NCI-H2081 (cell line): ENCODE data around the gene FBXO8.
A peak's percentile ranks its signal among the peaks of the same experiment; 100 is the strongest.
"Not testable (repeated sequence)": the region's sequence is repeated elsewhere in the genome, so short reads cannot be mapped to it uniquely, and the experiment has no call there.

Source experiments
- DNase-seq, 2 experiments: peaks; one replicate each; lab custom pipeline; 2025; lab: John Stamatoyannopoulos, UW

Gene FBXO8

DNA sequence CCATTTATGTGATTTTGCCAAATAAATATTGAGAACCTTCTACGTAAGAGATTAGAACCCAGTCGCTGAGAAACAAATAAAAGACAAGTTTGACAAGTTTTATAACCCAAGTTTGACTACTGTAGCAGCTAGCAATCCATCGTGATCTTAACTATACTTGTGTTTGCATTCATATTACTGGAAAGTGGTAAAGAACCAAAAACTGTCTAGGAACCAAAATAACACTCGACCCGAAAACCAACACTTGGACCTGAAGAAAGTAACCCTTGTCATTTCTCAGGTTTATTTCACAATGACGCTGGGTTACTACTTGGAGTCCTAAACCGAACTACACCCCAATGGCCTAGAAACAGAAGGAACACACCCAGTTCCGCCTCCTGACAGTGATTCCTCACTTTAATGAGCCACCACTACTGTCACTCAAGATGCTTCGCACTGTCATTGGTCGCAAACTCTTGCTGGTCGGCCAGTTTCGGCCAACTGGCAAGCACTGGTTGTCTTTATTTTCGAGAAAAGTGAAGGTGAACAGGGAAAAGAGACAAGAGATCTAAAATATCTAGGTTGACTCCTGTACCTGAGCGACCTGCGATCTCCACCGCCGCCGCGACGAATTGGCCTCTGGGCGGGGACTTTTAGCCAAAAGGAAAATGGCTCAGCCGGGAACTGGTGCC is 496 bp downstream of the FBXO8 start:
- peak; percentile 76 to 94 for DNase-seq

DNA sequence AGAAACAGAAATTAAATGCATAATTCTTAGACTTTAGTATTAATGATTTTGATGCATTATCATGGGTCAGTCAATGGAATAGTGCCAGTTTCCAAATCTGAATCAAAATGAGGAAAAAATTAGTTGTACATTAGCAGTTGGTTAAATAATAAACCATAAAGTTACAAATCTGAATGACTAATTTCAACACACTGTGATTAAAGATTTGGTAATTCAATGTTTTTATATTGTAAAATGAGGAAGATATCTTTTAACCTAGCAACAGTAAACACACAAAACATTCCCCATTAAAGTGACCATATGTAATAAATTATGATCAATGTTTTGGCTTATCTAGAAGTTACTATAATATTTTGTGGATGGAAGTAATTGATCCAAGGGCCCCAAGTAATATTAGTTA is 1.6 kb downstream of the FBXO8 start:
- DNase-seq = no peak

- peak in 1 of 2 experiments; percentile 29 for DNase-seq
Measured at GRCh38 chr4:174281182-174281737, 2.2 kb downstream of the FBXO8 start.

DNA sequence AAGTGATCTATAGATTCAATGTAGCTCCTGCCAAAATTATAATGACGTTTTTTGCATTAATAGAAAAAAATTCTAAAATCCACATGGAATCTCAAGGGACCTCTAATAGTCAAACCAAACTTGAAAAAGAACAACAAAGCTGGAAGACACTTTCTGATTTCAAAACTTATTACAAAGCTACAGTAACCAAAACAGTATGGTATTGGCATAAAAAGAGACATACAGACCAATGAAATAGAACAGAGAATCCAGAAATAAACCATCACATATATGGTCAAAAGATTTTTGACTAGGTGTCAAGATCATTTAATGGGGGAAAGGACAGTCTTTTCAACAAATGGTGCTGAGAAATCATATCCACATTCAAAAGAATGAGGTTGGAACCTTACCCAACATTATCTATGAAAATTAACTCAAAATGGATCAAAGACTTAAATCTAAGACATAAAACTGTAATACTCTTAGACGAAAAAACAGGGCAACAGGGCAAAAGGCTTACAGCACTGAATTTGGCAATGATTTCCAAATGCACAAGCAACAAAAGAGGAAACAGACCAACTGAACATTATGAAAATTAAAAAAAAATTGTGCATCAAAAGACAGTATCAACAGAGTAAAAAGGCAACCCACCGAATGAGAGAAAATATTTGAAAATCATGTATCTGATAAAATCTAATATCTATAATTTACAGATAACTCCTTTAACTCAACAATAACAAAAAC is 3.9 kb downstream of the FBXO8 start:
- no peak for DNase-seq

- DNase-seq = peak; percentile 38 to 67
Measured at GRCh38 chr4:174278467-174278866, 5.0 kb downstream of the FBXO8 start.

- DNase-seq = peak in 1 of 2 experiments; percentile 29
Measured at GRCh38 chr4:174277433-174277832, 6.0 kb downstream of the FBXO8 start.

- DNase-seq = peak in 1 of 2 experiments; percentile 69
Measured at GRCh38 chr4:174275101-174275500, 8.4 kb downstream of the FBXO8 start.

- DNase-seq = no peak
Measured at GRCh38 chr4:174274436-174274835, 9.0 kb downstream of the FBXO8 start.

GRCh38 chr4:174273930-174274329 is 9.5 kb downstream of the FBXO8 start:
- DNase-seq = peak; percentile 28 to 48

GRCh38 chr4:174266416-174266815 is 17.1 kb downstream of the FBXO8 start:
- no peak for DNase-seq

DNA sequence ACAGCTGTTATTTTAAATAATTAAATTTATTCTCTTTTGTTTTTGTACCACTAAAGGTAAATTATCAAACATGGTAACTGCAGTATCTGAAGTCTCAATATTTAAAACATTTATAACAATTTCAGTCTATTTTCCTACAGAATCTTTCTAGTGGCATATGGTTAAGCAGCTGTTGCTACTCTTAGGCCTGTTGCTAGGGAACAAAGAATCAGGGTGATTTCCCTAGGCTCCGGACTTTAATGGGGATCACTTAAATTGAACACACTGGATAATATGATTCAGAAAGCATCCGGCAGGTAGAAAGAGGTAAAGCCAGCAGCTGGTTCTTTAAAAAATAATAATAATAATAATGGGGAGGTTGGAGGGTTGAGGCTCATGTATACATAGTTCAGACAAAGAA is 17.6 kb downstream of the FBXO8 start:
- DNase-seq = peak in 1 of 2 experiments; percentile 63

- no peak for DNase-seq
Measured at GRCh38 chr4:174263445-174263736, 20.1 kb downstream of the FBXO8 start.

DNA sequence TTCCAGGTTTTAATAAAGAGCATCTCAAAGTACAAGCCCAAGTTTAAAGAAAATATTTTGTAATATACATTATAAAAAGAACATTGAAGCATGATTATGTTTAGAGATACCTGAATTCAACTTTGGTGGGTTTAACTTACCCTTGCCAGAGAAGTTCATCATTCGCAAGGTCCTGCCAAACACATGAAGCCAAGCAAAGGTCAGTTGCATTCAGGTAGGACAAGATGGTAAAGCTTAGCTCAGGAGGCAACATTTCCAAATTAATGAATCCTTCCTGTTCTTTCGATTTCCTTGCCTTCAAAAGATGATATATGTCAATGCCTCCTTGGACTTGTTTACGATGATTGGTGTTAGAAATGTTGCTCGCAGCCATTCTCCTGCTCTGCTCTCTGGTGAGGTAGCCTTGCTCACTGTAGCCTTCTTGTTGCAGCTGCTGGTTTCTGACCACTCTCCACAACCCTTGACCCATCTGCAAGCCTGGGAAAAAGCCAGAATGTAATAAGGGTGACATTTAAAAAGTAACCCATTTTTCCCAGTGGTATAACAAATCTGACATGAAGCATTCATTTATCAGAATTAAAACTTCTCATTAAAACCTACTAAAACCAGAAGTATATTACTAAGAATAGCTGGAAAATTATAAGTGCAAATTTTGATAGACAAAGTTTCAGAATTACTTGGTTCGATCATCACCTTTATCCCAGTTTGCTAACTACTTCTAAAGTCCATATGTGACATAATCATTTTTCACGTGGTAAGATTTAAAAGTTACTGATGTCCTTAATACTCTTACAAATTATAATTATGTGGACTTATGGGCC is 20.6 kb downstream of the FBXO8 start:
- DNase-seq = no peak

- not testable (repeated sequence) for DNase-seq
Measured at GRCh38 chr4:174261432-174261831, 22.0 kb downstream of the FBXO8 start.

GRCh38 chr4:174260099-174260498 is 23.4 kb downstream of the FBXO8 start:
- no peak for DNase-seq

- DNase-seq = no peak
Measured at GRCh38 chr4:174259580-174259979, 23.9 kb downstream of the FBXO8 start.

DNA sequence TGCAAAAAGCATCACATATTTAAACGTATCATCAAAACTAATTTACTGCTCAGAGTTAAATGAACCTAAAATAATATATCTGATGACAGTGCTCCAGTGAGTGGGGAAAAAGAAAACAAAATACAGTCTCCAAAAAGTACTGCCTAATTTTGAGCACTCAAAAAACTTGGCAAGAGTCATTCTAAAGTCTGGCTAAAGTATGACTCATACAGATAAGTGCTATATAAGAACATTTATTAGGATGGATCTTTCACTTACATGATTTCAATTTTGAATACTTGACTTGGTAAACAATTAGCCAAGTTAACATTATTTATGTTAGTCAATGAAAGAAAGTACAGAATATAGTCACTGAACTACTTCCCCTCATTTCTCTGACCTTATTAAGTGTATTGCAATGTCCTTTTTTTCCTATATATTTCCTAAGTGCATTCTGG is 27.2 kb downstream of the FBXO8 start:
- DNase-seq = no peak

DNA sequence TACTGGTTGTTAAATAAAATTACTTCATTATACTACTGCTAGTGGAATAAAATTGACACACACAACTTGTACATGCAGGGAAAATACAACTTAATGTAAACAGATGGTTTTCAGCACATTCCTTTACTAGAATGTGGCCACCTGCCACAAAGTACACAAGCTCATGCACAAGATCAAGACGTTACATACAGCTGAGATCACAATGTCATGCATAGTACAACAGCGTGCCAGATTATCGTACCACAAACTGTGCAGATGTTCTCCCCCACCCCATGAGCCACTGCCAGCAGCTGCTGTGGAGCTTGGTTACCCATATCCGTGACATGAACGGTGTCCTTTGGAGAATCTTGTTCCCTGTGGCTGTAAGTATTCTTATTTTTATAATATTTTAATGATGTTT is 27.7 kb downstream of the FBXO8 start:
- DNase-seq = no peak

DNA sequence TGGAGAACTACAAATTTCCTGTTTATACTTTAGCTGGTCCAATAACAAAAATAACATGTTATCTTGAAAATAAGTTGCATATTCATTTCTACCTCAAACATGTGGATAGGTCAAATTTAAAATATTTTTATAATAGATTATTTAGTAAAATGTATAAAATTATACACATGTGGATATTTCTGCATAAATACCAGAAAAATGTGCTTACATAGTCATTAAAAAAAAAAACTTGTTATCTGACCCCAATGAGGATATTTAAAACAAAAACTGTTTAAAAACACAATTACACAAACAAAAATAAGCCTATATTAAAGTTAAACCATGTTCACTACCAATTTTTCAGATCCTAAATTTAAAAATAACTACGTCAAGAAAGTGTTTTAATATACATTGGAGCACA is 28.1 kb downstream of the FBXO8 start:
- DNase-seq = no peak

GRCh38 chr4:174254613-174255012 is 28.9 kb downstream of the FBXO8 start:
- DNase-seq = no peak

DNA sequence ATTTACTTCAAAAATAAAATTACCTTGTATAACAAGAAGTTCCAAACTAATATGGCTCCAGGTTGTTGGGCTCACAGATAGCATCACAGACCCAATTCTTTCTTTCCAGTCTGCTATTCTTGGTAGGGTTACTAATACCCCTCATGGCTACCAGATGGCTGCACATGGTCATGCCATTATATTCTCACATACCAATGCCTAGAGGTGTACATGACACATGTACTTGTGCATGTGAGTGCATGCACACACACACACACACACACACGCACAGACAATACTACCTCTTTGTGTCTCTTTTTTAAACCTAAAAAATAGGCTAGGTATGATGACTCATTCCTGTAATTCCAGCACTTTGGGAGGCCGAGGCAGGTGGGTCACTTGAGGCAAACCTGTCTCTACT is 31.1 kb downstream of the FBXO8 start:
- DNase-seq = no peak

GRCh38 chr4:174248407-174248806 is 35.1 kb downstream of the FBXO8 start:
- DNase-seq = peak; percentile 0 to 49

DNA sequence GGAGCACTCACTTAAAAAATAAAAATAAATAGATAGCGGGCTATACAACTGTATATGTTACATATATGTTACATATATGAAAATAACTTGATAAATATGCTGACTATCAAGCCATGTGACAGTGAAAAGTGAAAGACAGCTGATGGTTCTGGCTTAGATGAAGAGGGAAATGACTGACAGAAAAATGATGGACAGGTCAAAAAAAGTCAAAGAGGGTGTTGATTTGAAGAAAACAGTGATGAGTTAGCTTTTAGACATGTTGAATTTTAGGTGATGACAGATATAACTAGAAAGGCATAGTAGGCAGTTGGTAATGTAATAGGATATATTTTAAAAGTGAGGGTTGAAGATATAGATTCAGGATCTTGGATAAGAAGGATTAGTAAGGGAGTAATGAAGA is 37.8 kb downstream of the FBXO8 start:
- DNase-seq = no peak
